ENCODE measurements around the gene CDR2L. TPM values are rescaled to one million over a fixed set of nuclear protein-coding genes. Genes with fewer than 3 reads are reported as not detected.
"Not testable (repeated sequence)": the region's sequence is repeated elsewhere in the genome, so short reads cannot be mapped to it uniquely, and the experiment has no call there.

The CDR2L gene
- total RNA-seq, 8 experiments from 2014 or later: 8.1 to 18.0 (median 13.6) TPM

DNA sequence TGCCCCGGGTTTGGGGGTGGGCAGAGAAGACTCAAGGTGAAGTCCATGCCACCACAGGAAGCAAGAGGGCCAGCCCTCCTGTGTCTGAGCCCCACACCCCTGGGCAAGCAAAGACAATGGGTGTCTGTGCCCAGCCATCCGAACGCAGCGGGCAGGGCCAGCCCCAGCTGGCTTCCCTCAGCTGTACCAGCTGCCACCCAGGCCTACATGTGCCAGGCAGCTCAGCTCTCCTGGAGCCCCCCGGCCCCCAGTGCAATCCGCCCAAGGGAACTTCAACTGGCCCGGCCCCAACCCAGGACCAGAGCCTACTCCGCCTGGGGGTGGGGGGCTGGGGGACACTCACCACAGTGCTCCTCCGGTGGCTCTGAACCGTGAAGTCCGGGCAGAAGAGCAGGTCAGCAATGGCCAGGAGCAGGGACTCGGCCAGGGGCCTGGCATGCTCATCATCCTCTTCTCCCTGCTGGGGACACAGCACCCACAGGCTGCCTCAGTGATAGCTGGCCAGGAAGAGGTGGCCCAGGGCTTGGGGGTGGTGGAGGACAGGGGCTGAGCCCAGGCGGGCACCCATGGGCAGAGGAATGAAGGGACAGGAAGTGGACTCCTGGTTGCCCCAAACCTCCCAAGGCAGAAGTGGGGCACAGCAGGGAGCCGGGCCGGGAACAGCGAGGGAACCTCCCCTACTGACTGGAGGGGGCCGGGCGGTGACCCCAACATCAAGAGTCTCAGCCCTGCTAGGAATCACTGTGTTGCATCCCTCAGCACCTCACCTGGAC, 24.6 kb upstream of the CDR2L start:
- Histone ChIP-seq H3K4me3 (no peak overlapping the region), H3K4me1 (replicated peaks in 1 of 2) (no peaks in the 10 kb centered on the region), H3K27ac (no peak overlapping the region)
- no peak for ATAC-seq (replicated peaks in 6 of 8)
- 50 to 100% (median 100%) methylated on average over 1 to 3 of the region's 18 CpGs; no CpG with 5 or more reads in 6 of the 10 experiments for WGBS, 10 experiments
- in situ Hi-C loops (cut with MboI; ENCODE audit: low pct_unique_long_range_greater_than_20kb in 2 of 9, low sequenced_read_pairs in 9 of 9, unreplicated experiment in 9 of 9): no loop called here

DNA sequence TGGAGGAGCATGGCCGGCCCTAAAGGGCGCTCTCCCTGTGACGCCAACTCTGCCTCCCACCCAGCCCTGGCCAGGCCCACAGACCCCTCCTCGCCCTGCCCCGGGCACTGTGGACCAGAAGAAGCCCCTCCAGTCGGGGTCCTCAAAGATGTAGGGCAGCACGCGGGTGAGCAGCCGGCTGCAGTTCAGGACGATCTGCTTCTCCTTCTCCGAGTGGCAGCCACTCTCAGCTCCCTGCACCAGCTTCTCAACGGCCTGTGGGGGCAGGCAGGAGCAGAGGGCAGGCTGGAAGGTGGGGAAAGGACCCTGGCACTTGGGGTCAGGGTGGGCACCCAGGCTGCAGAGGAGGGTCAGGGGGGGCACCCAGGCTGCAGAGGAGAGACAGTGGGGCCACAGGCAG, 23.8 kb upstream of the CDR2L start:
- Histone ChIP-seq H3K4me3 (no peak overlapping the region), H3K4me1 (replicated peaks in 1 of 2) (no peaks in the 10 kb centered on the region), H3K27ac (no peak overlapping the region)
- no CpG with 5 or more reads among the region's 12 CpGs for WGBS, 10 experiments
- in situ Hi-C loops (cut with MboI; ENCODE audit: low pct_unique_long_range_greater_than_20kb in 2 of 9, low sequenced_read_pairs in 9 of 9, unreplicated experiment in 9 of 9): no loop called here
- no peak for ATAC-seq (replicated peaks in 6 of 8)

DNA sequence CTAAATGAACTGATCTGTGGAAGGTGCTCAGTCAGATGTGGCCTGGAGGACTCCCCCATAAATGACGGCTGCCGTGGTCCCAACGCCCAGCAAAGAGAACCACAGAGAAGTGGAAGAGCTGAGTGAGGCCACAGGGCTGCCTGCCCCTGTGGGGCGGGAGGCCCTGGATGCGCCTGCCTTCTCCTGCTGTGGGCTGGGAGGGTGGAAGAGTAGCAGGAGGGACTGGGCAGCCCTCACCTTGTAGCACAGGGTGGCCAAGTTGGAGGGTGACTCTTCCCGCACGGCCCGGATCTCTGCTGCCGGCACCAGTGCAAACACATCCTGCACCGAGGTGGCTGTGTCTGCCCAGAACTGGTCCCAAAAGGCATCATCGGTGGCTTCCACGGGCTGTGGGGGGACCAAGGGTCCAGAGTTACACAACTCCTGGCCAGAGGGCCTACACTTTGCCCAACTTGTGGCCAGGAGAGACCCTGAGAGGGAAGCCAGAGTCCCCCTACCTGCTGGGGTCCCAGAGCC, 23.1 kb upstream of the CDR2L start:
- no peak for ATAC-seq (replicated peaks in 6 of 8)
- in situ Hi-C loops (cut with MboI; ENCODE audit: low pct_unique_long_range_greater_than_20kb in 2 of 9, low sequenced_read_pairs in 9 of 9, unreplicated experiment in 9 of 9): no loop called here

DNA sequence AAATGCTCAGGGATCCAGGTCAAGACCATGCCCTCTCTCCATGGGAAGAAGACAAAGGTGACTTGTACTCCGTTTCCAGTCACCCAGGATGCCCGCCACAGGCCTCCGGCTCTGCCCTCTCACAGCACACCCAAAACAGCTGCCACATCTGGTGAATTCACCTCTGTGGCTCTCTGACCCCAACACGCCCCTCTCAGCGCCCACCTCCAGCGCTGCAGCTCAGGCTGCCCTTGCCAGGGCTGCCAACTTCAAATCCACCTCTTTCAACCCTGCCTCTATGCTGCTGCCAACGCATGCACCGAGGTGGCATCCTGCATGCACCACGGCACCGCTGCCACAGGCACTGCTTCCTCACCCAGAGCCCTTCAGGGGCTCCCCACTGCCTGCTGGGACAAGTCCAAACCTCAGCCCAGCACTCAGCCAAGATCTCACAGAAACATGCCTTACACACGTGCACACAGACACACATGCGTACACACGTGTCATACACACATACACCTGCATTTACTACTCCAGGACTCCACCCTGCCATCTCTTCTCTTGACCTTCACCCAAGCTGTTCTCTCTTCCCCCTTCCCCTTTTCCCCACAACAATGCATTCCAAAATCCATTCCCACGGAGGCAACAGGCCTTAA, 22.3 kb upstream of the CDR2L start:
- Histone ChIP-seq H3K4me3 (no peak overlapping the region), H3K27ac (no peak overlapping the region), H3K4me1 (replicated peaks in 1 of 2) (no peaks in the 10 kb centered on the region)
- ATAC-seq (replicated peaks in 6 of 8): no peak
- in situ Hi-C loops (cut with MboI; ENCODE audit: low pct_unique_long_range_greater_than_20kb in 2 of 9, low sequenced_read_pairs in 9 of 9, unreplicated experiment in 9 of 9): no loop called here
- WGBS, 10 experiments: 20 to 94% (median 60%) methylated on average over 1 to 6 of the region's 14 CpGs; no CpG with 5 or more reads in 3 of the 10 experiments

More for the DNA sequence above, 23.1 kb upstream of the CDR2L start:
- Histone ChIP-seq H3K4me1 (replicated peaks in 1 of 2) (no peaks in the 10 kb centered on the region), H3K4me3 (no peak overlapping the region), H3K27ac (no peak overlapping the region)
- WGBS, 10 experiments: 80 to 100% (median 87%) methylated on average over 1 to 6 of the region's 12 CpGs; no CpG with 5 or more reads in 7 of the 10 experiments

DNA sequence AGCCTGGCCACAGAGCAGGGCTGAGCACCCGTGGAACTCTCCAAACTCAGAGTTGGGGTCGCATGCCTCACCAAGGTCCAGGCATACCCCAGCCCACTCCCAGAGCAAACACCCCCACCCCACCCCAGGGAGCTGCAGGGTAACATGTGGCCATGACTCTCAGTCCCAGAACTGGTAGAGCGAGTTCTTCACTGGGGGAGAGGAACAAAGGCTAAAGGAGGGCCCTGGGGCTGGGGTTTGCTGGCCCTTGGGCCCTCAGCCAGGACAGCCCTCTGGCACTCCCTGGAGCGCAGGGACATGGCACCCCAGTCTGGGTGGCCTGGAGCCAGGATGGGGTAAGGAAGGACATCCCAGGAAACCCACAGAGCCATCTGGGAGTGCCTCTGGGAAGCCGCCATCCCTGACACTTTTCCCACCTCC, 19.1 kb upstream of the CDR2L start:
- H3K27ac ChIP-seq: no peak overlapping the region
- H3K4me1 ChIP-seq (replicated peaks in 1 of 2): peaks cover 11 to 13% of the 10 kb centered on the region in 2 donors
- no peak overlapping the region for H3K4me3 ChIP-seq
- no peak for ATAC-seq (replicated peaks in 6 of 8)
- WGBS, 10 experiments: 100% methylated on average over 1 of the region's 5 CpGs; no CpG with 5 or more reads in 9 of the 10 experiments
- in situ Hi-C loops (cut with MboI; ENCODE audit: low pct_unique_long_range_greater_than_20kb in 2 of 9, low sequenced_read_pairs in 9 of 9, unreplicated experiment in 9 of 9): no loop called here

DNA sequence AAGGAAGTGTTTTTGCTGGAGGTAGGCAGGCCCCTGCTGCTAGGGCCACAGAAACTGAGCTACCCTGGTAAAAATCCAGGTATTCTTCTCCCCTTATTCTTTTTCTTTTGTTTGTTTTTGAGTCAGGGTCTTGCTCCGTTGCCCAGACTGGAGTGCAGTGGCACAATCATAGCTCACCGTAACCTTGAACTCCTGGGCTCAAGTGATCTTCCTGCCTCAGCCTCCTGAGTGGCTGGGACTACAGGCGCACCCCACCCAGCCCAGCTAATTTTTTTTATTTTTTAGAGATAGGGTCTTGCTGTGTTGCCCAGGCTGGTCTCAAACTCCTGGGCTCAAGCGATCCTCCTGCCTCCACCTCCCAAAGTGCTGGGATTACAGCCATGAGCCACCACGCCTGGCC, 17.9 kb upstream of the CDR2L start:
- in situ Hi-C loops (cut with MboI; ENCODE audit: low pct_unique_long_range_greater_than_20kb in 2 of 9, low sequenced_read_pairs in 9 of 9, unreplicated experiment in 9 of 9); ATAC-seq (replicated peaks in 6 of 8); H3K27ac ChIP-seq; H3K4me3 ChIP-seq: not testable (repeated sequence)
- peaks cover 11 to 13% of the 10 kb centered on the region in 2 donors for H3K4me1 ChIP-seq (replicated peaks in 1 of 2)
- 71 to 100% (median 86%) methylated on average over 1 to 4 of the region's 5 CpGs; no CpG with 5 or more reads in 4 of the 10 experiments for WGBS, 10 experiments

DNA sequence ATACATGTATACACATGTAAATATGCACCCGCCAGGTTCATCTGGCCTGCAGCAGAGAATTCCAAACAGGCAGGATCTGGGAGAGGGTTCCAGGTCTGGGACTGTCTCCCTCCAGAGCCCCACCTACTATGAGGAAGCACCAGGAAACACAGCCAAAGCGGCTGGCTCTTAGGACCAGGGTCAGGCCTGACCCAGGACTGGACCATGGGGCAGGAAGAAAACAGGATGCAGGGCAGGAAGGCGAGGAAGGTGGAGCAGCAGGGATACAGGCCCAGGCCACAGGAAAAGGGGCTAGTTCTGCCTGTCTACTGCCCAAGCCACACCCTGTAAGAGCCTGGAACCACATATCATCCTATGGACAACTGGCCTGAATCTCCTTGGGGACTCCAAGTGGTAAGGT, 17.0 kb upstream of the CDR2L start:
- H3K27ac ChIP-seq: no peak overlapping the region
- peak in 1 of 8 experiments; percentile 5 for ATAC-seq (replicated peaks in 6 of 8)

DNA sequence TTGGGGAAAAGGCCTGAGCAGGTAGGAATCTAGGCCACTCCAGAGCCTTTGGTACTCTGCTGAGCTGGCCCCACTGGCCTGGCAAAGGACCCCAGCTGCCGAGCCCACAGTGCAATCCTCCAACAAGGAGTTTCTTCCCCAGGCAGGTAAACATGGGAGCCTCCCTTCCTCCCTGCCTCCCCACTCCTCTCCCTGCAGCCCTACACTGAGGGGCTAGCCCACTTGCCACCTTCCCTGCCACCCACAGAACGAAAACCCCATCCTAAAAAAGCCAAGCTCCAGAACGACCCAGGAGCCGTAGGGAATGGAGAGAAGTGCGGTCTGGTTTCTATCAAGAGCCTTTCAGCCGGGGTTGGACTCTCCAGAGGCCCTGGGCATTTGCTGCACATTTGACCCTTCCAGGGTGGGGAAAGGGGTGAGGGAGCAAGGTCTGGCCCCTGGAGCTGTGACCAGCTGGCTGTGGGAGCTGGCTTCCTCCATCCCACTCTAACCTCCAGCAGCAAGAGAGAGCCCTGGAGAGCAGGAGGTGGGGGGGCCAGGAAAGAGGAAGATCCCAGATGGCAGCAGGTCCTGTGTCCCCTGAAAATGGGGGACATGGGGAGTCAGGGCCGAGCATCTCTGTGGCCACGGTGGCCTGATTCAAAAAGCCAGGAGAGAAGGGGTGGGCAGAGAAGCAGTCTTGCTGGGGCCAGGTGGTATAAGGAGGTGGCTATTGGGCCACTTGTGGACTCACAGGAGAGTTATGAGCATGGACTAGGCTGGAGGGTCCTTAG, 16.2 kb upstream of the CDR2L start:
- peaks cover 11 to 13% of the 10 kb centered on the region in 2 donors for H3K4me1 ChIP-seq (replicated peaks in 1 of 2)
- peak overlapping the region in 1 of 2 donors; percentile 42 for H3K27ac ChIP-seq
- peak overlapping the region; percentile 57 to 78 (median 61) for H3K4me3 ChIP-seq
- no peak for ATAC-seq (replicated peaks in 6 of 8)
- WGBS, 10 experiments: 60 to 100% (median 92%) methylated on average over 1 to 4 of the region's 8 CpGs; no CpG with 5 or more reads in 5 of the 10 experiments
- in situ Hi-C loops (cut with MboI; ENCODE audit: low pct_unique_long_range_greater_than_20kb in 2 of 9, low sequenced_read_pairs in 9 of 9, unreplicated experiment in 9 of 9): no loop called here

More for the DNA sequence above, 17.0 kb upstream of the CDR2L start:
- in situ Hi-C loops (cut with MboI; ENCODE audit: low pct_unique_long_range_greater_than_20kb in 2 of 9, low sequenced_read_pairs in 9 of 9, unreplicated experiment in 9 of 9): no loop called here
- WGBS, 10 experiments: 42 to 93% (median 93%) methylated on average over 2 to 3 of the region's 3 CpGs; no CpG with 5 or more reads in 7 of the 10 experiments
- peaks cover 11 to 13% of the 10 kb centered on the region in 2 donors for H3K4me1 ChIP-seq (replicated peaks in 1 of 2)
- no peak overlapping the region for H3K4me3 ChIP-seq

DNA sequence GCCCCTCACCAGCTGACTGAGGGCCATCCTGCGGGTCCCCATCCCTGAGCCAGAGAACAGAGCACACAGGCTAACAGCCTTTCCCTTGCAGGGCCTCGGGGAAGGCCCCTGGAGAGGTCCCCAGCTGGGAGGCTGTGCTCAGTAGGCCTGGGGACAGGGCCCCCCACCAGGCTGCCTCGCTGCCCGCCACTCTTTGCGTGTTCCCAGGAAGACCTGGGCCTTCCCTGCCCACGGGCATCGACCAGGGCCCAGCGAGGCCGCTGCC, 15.7 kb upstream of the CDR2L start:
- 0% methylated on average over 7 of the region's 9 CpGs; no CpG with 5 or more reads in 9 of the 10 experiments for WGBS, 10 experiments
- peak overlapping the region; percentile 57 to 78 (median 61) for H3K4me3 ChIP-seq
- peak overlapping the region in 1 of 2 donors; percentile 42 for H3K27ac ChIP-seq
- peaks cover 11 to 13% of the 10 kb centered on the region in 2 donors for H3K4me1 ChIP-seq (replicated peaks in 1 of 2)
- in situ Hi-C loops (cut with MboI; ENCODE audit: low pct_unique_long_range_greater_than_20kb in 2 of 9, low sequenced_read_pairs in 9 of 9, unreplicated experiment in 9 of 9): no loop called here
- peak in 2 of 8 experiments; percentile 35 to 43 for ATAC-seq (replicated peaks in 6 of 8)

DNA sequence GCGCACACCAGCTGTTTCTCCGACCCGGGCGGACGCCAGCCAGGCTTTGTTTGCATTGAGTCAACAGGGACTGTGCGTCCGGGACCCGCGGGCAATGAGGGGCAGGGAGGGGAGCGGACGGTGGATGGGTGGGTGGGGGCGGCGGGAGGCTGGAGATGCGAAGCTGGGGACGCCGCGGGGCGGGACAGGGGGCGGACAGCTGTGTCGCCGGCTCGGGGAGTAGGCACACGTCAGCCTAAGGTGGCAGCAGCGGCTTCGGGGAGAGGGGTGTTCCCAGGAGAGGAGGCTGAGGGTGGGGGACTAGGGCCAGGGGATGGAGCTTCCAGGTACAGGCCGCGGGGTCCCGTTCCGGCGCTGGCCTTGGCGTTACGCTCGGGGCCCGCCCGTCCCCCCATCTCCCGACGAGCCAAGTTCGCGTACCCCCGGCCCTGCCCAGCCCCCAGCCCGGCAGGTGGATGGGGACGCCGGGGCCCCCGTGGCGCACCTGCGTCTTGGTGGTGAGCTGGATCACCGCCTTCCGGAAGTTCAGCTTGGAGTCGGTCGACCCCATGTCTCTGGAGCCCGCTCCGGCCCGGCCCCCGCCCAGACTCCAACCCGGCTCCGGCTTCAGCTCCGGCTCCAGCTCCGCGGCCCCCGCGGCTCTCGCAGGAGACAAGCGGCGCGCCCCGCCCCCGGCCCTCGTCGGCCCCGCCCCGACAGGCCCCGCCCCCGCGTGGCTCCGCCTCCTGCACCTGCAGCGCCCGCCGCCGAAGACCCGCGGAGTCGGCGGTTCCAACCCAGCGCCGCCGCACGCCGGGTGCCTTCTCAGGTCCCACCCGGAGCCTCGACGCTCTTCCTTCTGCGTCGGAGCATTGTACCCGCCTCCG, 15.1 kb upstream of the CDR2L start, which contains the start of gene HID1:
Gene HID1, minus strand, starts transcription at position 653 of the 866 bp plus-strand sequence. Its CDS starts 103 bp downstream, at position 550.
- in situ Hi-C loops (cut with MboI; ENCODE audit: low pct_unique_long_range_greater_than_20kb in 2 of 9, low sequenced_read_pairs in 9 of 9, unreplicated experiment in 9 of 9): no loop called here
- Histone ChIP-seq H3K4me3 (peak within 1 kb of the TSS; percentile 57 to 78 (median 61)), H3K4me1 (replicated peaks in 1 of 2) (peaks cover 11 to 13% of the 10 kb centered on the region in 2 donors), H3K27ac (peak within 1 kb of the TSS in 1 of 2 donors; percentile 42)
- ATAC-seq (replicated peaks in 6 of 8): peak in 7 of 8 experiments; percentile 70 to 84 (median 82)
- 4% methylated on average over 5 of the region's 95 CpGs; no CpG with 5 or more reads in 9 of the 10 experiments for WGBS, 10 experiments

DNA sequence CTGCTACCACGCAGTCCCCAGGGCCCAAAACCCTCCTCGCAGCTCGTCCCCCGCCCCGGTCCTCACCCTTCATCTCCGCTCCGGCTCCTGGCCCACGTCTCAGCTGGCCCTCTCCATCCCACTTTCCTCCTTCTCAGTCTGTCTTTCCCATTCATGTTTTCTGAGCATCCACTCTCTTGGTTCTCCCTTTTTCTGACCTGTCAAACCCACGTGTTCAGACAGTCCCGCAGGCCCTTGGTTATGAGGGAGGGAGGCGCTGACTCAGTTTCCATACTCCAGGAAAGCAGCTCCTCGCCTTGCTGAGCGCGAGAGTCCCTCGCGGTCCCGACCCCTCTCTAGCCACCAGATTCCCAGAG, 14.5 kb upstream of the CDR2L start:
- 0 to 25% (median 11%) methylated on average over 1 to 14 of the region's 17 CpGs; no CpG with 5 or more reads in 5 of the 10 experiments for WGBS, 10 experiments
- no peak overlapping the region for H3K27ac ChIP-seq
- H3K4me3 ChIP-seq: peak overlapping the region; percentile 57 to 78 (median 61)
- peaks cover 11 to 16% of the 10 kb centered on the region in 2 donors for H3K4me1 ChIP-seq (replicated peaks in 1 of 2)
- ATAC-seq (replicated peaks in 6 of 8): no peak
- in situ Hi-C loops (cut with MboI; ENCODE audit: low pct_unique_long_range_greater_than_20kb in 2 of 9, low sequenced_read_pairs in 9 of 9, unreplicated experiment in 9 of 9): no loop called here

DNA sequence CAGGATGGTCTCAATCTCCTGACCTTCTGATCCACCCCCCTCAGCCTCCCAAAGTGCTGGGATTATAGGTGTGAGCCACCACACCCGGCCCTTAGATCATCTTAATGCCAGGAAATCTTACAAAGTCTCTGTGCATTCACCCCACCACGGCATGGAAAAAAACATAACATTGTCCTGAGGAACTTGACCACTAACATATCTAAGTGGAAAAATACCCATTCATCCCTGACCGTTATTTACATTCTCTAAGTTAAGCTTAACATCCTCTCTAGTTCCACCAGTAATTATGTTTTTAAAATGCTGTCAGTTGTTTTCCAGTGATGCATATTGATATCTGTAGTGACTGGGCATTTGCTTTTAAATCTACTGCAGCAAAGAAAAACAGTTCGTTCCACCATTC, 11.5 kb upstream of the CDR2L start:
- in situ Hi-C loops (cut with MboI; ENCODE audit: low pct_unique_long_range_greater_than_20kb in 2 of 9, low sequenced_read_pairs in 9 of 9, unreplicated experiment in 9 of 9): no loop called here
- Histone ChIP-seq H3K27ac (no peak overlapping the region), H3K4me3 (no peak overlapping the region), H3K4me1 (replicated peaks in 1 of 2) (peaks cover 9 to 13% of the 10 kb centered on the region in 2 donors)
- no peak for ATAC-seq (replicated peaks in 6 of 8)
- WGBS, 10 experiments: 46 to 100% (median 70%) methylated on average over 1 to 4 of the region's 4 CpGs; no CpG with 5 or more reads in 1 of the 10 experiments
